Measurements from ENCODE around the gene PDIA5. TPM values are rescaled to one million over a fixed set of nuclear protein-coding genes. Genes with fewer than 3 reads are reported as not detected.

PDIA5 gene
- total RNA-seq, 1 experiment from 2014 or later, result 28.6 TPM

- no peak overlapping the region for H3K27ac ChIP-seq (ENCODE audit: low read depth, low read length, poor library complexity, severe bottlenecking)
- H3K4me3 ChIP-seq (ENCODE audit: low read depth, low read length, poor library complexity, severe bottlenecking), result no peak overlapping the region
- DNase-seq (ENCODE audit: low spot score), result no peak
- H3K27me3 ChIP-seq (replicated peaks; ENCODE audit: insufficient read depth, low read depth, low read length, poor library complexity), result no peaks in the 10 kb centered on the region
- no peaks in the 10 kb centered on the region for H3K36me3 ChIP-seq (ENCODE audit: insufficient read depth, low read length, poor library complexity, severe bottlenecking)
- intact Hi-C loops (cut with micrococcal nuclease; ENCODE audit: unreplicated experiment), result no loop called here
- H3K9me3 ChIP-seq (ENCODE audit: low read depth, low read length, poor library complexity, severe bottlenecking), result no peaks in the 10 kb centered on the region
- no peaks in the 10 kb centered on the region for H3K4me1 ChIP-seq (ENCODE audit: insufficient read depth, low read length, poor library complexity, severe bottlenecking)
- ChIA-PET POLR2A (ENCODE audit: low non-redundant PET) (no interaction called here), CTCF (no interaction called here)
- no TSS peak for BruUV-seq (replicated peaks)
- TF ChIP-seq EZH2 (IDR thresholded peaks at IDR 0.05; ENCODE audit: borderline replicate concordance, low read depth, low read length, poor library complexity, severe bottlenecking) (no peak), CTCF (conservative IDR thresholded peaks at IDR 0.05; ENCODE audit: low read depth, low read length) (no peak)
Measured at GRCh38 chr3:123054109-123054778, 12.6 kb upstream of the PDIA5 start.

- H3K36me3 ChIP-seq (ENCODE audit: insufficient read depth, low read length, poor library complexity, severe bottlenecking), result no peaks in the 10 kb centered on the region
- intact Hi-C loops (cut with micrococcal nuclease; ENCODE audit: unreplicated experiment), result no loop called here
- H3K4me1 ChIP-seq (ENCODE audit: insufficient read depth, low read length, poor library complexity, severe bottlenecking), result no peaks in the 10 kb centered on the region
- ChIA-PET CTCF (no interaction called here), POLR2A (ENCODE audit: low non-redundant PET) (no interaction called here)
- no TSS peak for BruUV-seq (replicated peaks)
- H3K9me3 ChIP-seq (ENCODE audit: low read depth, low read length, poor library complexity, severe bottlenecking), result no peaks in the 10 kb centered on the region
- H3K27ac ChIP-seq (ENCODE audit: low read depth, low read length, poor library complexity, severe bottlenecking), result no peak overlapping the region
- no peaks in the 10 kb centered on the region for H3K27me3 ChIP-seq (replicated peaks; ENCODE audit: insufficient read depth, low read depth, low read length, poor library complexity)
- no peak overlapping the region for H3K4me3 ChIP-seq (ENCODE audit: low read depth, low read length, poor library complexity, severe bottlenecking)
- TF ChIP-seq CTCF (conservative IDR thresholded peaks at IDR 0.05; ENCODE audit: low read depth, low read length), result no peak
- TF ChIP-seq EZH2 (IDR thresholded peaks at IDR 0.05; ENCODE audit: borderline replicate concordance, low read depth, low read length, poor library complexity, severe bottlenecking), result no peak
- no peak for DNase-seq (ENCODE audit: low spot score)
Measured at GRCh38 chr3:123054931-123055330, 11.9 kb upstream of the PDIA5 start.

GRCh38 chr3:123055352-123055751 lies 11.5 kb upstream of the PDIA5 start:
- Histone ChIP-seq H3K9me3 (ENCODE audit: low read depth, low read length, poor library complexity, severe bottlenecking) (no peaks in the 10 kb centered on the region), H3K27me3 (replicated peaks; ENCODE audit: insufficient read depth, low read depth, low read length, poor library complexity) (no peaks in the 10 kb centered on the region), H3K27ac (ENCODE audit: low read depth, low read length, poor library complexity, severe bottlenecking) (no peak overlapping the region), H3K36me3 (ENCODE audit: insufficient read depth, low read length, poor library complexity, severe bottlenecking) (no peaks in the 10 kb centered on the region), H3K4me1 (ENCODE audit: insufficient read depth, low read length, poor library complexity, severe bottlenecking) (no peaks in the 10 kb centered on the region), H3K4me3 (ENCODE audit: low read depth, low read length, poor library complexity, severe bottlenecking) (no peak overlapping the region)
- POLR2A ChIA-PET (ENCODE audit: low non-redundant PET), result no interaction called here
- intact Hi-C loops (cut with micrococcal nuclease; ENCODE audit: unreplicated experiment), result no loop called here
- no TSS peak for BruUV-seq (replicated peaks)
- TF ChIP-seq EZH2 (IDR thresholded peaks at IDR 0.05; ENCODE audit: borderline replicate concordance, low read depth, low read length, poor library complexity, severe bottlenecking) (no peak), CTCF (conservative IDR thresholded peaks at IDR 0.05; ENCODE audit: low read depth, low read length) (no peak)
- no peak for DNase-seq (ENCODE audit: low spot score)
- CTCF ChIA-PET, result no interaction called here

Data from A673 (cell line).